ENCODE measurements around the gene HOXD1.
A peak's percentile ranks its signal among the peaks of the same experiment; 100 is the strongest.

Gene HOXD1

GRCh38 chr2:176184749-176185148 lies 3.7 kb upstream of the HOXD1 start:
- DNase-seq (ENCODE audit: low spot score) = no peak

- DNase-seq (ENCODE audit: low spot score) = no peak
These were observed 2.4 kb upstream of the HOXD1 start for GRCh38 chr2:176186024-176186423.

GRCh38 chr2:176187200-176187898 lies 1.1 kb upstream of the HOXD1 start:
- DNase-seq (ENCODE audit: low spot score) = no peak

- no peak for DNase-seq (ENCODE audit: low spot score)
These were observed 559 bp downstream of the HOXD1 start for GRCh38 chr2:176188774-176189680.

GRCh38 chr2:176189681-176190641 lies 1.5 kb downstream of the HOXD1 start:
- no peak for DNase-seq (ENCODE audit: low spot score)

- no peak for DNase-seq (ENCODE audit: low spot score)
These were observed 3.9 kb downstream of the HOXD1 start for GRCh38 chr2:176192351-176192750.

- DNase-seq (ENCODE audit: low spot score) = no peak
These were observed 4.6 kb downstream of the HOXD1 start for GRCh38 chr2:176193048-176193447.

GRCh38 chr2:176199902-176200301 lies 11.4 kb downstream of the HOXD1 start:
- DNase-seq (ENCODE audit: low spot score) = no peak

GRCh38 chr2:176200971-176201370 lies 12.5 kb downstream of the HOXD1 start:
- no peak for DNase-seq (ENCODE audit: low spot score)

GRCh38 chr2:176202491-176202890 lies 14.0 kb downstream of the HOXD1 start:
- no peak for DNase-seq (ENCODE audit: low spot score)

- DNase-seq (ENCODE audit: low spot score) = no peak
These were observed 16.7 kb downstream of the HOXD1 start for GRCh38 chr2:176205126-176205525.

GRCh38 chr2:176206136-176206535 lies 17.7 kb downstream of the HOXD1 start:
- DNase-seq (ENCODE audit: low spot score) = no peak

GRCh38 chr2:176206682-176207081 lies 18.2 kb downstream of the HOXD1 start:
- DNase-seq (ENCODE audit: low spot score) = no peak

- DNase-seq (ENCODE audit: low spot score) = no peak
These were observed 22.6 kb downstream of the HOXD1 start for GRCh38 chr2:176211110-176211509.

- no peak for DNase-seq (ENCODE audit: low spot score)
These were observed 23.8 kb downstream of the HOXD1 start for GRCh38 chr2:176212276-176212675.

GRCh38 chr2:176213406-176213805 lies 24.9 kb downstream of the HOXD1 start:
- no peak for DNase-seq (ENCODE audit: low spot score)

GRCh38 chr2:176227874-176228273 lies 39.4 kb downstream of the HOXD1 start:
- no peak for DNase-seq (ENCODE audit: low spot score)

- DNase-seq (ENCODE audit: low spot score) = peak; percentile 80
These were observed 45.7 kb downstream of the HOXD1 start for GRCh38 chr2:176234156-176234555.

- DNase-seq (ENCODE audit: low spot score) = no peak
These were observed 46.5 kb downstream of the HOXD1 start for GRCh38 chr2:176234940-176235339.

- no peak for DNase-seq (ENCODE audit: low spot score)
These were observed 49.0 kb downstream of the HOXD1 start for GRCh38 chr2:176237456-176237855.

- no peak for DNase-seq (ENCODE audit: low spot score)
These were observed 50.6 kb downstream of the HOXD1 start for GRCh38 chr2:176239031-176239430.

- DNase-seq (ENCODE audit: low spot score) = no peak
These were observed 51.8 kb downstream of the HOXD1 start for GRCh38 chr2:176240301-176240700.

Data from kidney capillary endothelial cell (primary cell).